Fibroblast of skin of left biceps (primary cell): ENCODE measurements around the gene TECPR1.
"Not testable (repeated sequence)": the region's sequence is repeated elsewhere in the genome, so short reads cannot be mapped to it uniquely, and the experiment has no call there.

ENCODE experiments used
- DNase-seq, 2 experiments: peaks; one replicate each; pipeline ENCODE4 v3.0.0-alpha.2; 2013; ENCODE audit warnings: low read depth in 2 of 2

TECPR1 gene

DNA sequence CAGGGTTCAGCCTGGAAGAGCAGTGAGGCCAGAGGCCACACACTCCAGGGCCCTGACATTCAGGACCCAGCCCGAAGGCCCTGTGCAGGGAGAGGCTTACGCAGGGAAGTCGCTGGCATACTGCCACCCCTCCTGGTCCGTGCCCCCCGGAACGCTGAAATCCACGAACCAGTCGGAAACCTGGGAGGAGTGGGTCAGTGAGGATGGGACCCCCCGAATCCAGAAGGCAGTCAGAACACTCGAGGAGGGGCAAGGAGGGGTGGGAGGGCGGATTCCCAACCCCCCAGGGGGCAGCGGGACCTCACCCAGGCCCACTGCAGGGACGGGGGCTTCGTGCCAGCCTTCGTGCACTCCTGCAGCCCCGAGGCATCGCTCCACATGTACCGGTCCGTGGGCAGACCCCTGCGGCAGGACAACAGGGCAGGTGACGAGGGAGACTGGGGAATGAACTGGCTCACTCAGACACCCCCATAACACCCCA, 27.3 kb downstream of the TECPR1 start:
- DNase-seq: no peak

DNA sequence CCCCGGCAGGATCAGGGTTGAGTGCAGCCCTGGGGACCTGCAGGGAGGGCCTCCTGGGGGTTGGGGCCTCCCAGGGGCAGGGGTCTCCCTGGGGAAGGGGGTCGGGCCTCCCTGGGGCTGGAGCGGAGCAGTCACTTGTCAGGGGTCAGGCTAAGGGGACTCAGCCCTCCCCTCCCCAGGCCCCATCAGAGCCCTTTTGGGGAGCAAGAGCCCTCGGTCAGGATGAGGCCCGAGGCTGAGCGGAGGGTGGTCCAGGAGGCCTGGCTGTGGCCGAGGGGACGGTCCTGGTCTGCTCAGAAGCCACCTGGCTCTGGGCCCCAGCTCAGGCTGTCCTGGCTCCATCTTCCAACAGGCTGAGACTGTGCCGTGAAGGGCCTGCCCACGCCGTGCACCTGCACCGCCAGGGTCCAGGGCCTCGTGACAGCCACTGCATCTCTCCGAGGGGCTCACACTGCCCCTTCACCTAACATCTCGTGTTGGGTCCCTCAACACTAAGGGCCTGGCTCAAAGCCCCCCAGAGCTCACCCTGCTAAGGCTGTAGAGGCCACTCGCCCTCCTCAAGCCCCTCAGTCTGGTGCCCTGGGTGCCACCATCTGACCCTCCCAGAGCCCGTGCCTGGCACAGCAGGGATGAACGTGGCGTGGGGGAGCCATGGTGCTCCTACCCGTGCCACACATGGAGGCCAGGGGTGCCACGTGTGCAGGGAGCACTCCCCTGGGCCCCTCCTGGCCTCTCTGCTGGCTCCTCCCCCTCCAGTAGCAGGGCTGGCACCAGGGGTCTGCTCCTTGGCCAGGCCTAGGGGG, 27.9 kb downstream of the TECPR1 start:
- no peak for DNase-seq

GRCh38 chr7:98223351-98223897, 28.6 kb downstream of the TECPR1 start:
- DNase-seq: no peak

DNA sequence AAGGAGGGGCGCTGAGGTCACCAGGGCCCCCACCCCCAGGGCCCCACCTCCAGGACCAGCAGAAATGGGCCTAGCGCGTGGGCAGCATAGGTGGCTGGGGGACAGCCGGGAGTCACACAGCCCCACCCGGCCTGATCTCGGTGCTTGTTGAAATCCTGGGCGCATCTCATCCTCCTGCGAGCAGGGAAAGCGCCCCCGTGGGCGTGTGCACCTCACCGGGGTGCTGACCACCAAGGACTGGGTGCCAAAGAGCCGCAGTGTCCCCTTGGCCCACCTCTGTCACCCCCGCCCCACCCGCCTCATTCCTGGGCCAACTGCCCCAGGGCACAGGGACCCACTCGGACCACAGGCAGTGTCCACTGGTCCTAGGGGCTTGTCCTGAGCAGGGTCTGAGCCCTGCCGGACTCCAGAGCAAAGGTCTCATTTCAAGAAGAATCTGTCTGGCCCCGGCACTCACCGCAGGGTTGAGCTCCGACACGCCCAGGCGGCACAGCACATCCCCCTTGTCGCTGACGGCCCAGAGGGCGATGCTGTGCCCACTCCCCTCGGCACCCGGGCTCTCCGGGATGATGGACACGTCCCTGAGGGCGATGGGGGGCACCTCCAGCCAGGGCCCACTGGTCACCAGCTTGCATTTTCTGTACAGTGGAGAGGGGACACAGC, 29.4 kb downstream of the TECPR1 start:
- DNase-seq: no peak

DNA sequence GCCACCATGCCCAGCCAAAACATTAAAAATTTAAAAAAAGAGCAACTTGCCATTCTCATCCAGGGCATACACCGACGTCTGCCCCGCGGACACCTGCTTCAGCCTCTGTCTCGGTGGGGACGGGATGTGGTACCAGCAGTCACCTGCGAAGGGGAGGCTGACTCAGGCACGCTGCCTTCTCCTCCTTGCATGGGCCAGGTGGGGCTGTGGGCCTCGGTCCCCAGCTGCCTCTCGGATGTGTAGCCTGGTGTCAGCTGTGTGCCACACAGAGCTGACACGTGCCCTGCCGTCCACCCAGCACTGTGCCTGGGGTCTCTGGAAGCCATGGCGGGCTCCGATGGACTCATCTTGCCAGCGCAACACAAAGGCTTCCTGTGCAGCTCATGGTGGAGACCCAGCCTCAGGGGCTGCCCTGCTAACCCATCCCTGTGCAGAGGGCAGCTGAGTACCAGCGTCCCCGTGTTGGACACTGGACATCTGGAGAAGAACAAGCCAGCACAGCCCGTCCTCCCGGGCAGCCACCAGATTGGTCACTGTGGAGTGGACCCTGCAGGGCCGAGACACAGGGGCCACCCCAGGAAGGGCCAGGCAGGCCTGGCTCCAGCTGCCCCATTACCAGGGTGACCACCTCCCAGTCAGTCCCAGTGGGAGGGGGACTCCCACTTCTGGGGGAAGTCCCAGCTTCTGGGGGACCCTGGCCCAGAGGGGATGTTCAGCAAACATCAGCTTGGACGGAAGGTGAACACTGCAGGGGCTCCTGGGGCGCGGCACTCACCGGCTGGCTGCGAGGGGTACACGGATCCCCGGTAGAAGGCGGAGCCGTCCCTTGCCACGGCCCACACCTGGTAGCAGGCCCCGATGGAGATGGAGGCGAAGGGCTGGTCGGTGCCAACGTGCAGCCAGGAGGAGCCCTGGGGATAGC, 30.2 kb downstream of the TECPR1 start:
- no peak for DNase-seq

DNA sequence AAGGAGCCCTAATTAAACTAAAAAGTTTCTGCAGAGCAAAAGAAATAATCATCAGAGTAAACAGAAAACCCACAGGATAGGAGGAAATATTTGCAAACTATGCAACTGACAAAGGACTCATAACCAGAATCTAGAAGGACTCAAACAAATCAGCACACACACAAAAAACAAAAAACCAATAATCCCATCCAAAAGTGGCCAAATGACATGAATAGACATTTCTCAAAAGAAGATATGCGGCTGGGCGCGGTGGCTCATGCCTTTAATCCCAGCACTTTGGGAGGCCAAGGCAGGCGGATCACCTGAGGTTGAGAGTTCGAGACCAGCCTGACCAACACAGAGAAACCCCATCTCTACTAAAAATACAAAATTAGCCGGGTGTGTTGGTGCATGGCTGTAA, 32.6 kb downstream of the TECPR1 start:
- DNase-seq: not testable (repeated sequence)

GRCh38 chr7:98217623-98218582, 34.1 kb downstream of the TECPR1 start:
- no peak for DNase-seq

DNA sequence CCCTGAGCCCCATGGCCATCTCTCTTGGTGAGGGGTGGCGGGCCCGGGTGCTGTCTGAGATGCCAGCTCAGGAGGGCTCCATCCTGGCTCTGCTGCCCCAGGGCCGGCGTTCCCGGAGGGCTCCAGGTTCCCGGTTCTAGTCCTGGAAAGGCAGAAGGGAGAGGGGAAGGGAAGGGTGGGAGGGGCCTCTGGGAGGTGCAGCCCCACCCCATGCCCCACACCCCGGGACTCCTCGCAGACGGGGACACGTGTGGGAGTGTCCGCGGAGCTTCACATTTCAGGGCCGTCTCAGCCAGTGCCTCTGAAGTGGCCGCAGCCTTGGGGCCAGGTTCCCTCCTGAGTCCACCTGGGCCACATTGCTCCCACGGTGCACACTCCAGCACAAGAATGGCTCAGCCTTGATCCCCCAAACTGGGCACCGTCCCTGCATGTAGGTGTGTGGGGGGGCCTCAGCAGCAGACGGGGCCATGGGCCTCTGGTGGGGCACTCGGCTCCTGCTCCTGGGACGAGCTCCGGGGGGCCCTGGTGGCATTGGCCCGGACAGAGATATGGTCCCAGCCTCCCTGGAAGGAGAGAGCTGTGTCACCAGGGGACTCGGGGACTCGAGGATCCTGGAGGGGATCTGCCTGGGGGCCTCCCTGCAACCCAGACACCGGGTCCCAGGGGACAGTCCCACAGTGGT, 35.0 kb downstream of the TECPR1 start:
- no peak for DNase-seq

DNA sequence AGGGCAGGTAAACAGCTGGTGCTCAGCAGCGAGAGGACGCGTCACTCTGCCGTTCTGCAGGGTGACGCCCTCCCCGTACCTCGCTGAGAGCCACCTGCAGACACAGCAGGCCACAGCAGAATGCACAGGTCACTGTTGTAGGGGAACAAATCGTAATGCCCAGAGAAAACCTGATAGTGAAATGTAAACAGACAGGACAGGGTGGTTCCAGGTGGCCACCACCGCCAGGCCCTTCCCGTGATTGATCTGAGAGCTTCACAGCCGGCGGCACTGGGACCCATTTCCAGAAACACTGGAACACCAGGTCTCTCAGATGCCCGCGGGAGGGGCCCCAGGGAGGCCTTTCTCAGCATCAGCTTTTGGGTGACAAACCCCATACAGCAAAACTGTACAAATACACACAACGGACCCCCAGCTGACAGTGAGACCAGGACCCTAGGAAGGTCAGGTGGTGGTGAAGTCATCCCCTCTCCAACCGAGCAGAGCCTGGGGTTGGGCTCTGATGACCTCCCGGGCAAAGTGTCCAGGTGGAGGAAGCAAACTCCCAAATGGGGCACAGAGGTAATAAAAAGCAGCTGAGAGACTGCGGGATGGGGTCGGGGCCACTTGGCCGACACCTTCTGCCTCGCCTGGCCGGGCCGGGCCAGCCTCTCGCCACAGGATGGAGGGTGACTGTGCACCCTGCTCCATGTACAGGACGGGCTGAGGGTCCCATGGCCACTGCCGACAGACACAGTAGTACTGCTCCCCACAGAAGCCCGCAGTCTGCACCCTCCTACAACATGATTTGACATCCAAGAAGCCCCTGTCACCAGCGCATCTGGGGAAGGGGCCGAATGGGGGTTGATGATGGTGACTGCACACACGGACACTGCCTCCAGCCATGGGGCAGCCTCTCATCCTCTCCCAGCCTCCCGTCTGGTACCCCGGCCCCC, 36.2 kb downstream of the TECPR1 start:
- no peak for DNase-seq

- no peak for DNase-seq
These were observed 37.2 kb downstream of the TECPR1 start for GRCh38 chr7:98214811-98215321.

DNA sequence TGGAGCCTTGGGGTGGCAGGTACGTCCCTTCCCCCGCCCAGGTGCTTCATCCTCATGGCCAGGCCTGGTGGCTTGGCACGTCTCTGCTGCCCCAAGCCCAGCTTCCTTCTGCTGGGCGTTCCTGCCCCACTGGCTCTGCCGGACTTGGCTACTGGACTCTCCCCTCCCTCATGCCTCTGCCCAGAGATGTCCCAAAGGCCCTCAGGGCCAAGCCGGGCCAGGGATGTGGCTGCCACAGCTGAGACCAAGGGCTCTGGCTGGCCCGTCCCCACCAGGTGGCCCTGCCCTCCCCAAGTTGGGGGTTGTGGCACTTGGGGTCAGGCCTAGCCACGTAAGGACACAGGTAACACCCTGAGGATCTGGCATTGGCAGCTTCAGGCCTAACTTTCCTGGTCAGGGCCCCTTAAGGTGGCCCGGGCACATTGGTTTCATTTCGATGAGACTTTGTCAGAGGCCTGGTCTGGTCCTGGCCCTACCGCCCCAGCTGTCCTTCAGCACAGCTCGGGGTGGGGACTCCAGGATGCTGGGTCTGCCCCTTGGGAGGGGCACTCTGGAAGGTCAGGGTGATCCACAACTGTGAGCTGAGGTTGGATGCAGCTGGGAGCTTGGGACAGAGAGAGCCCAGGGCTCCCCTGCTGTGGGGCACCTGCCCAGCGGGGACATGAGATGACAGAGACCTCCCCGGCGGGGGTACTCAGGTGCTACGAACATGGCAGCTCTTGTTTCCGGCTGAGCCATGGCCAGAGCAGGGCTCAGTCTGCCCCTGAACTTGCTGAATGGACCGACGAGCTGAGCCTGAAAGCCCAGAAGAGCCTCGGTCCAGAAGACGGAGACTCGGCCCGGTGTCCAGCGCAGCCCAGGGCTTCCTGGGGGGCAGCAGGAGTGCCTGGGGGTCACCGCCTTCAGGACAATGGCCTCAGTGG, 37.9 kb downstream of the TECPR1 start:
- no peak for DNase-seq

DNA sequence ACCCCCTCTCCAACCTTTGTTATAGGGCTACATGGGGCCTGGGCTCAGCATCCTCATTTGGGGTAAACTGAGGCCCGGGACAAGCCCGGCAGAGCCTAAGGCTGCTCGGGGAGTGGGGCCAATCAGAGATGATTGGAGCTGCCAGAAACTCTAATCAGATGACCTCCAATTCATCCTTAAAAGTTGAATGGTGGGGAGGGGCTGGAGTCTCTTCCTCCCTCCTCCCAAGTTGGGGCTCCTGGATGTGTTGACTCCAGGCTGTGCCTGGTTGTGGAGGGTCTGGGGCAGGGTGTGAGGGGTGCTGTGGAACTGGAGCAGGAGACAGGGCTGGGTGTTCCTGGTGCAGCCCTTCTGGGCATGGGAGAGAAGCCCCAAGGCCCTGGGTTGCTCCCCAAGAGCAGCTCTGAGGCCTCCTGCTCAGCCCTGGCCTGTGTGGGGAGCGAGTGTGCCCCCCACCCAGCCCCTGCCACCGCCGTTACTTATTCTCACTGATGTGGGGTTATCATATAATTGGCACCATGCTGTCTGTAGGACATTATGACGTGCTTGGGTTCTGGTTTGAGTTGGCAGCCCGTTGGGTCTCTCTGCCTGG, 38.6 kb downstream of the TECPR1 start:
- DNase-seq: no peak

DNA sequence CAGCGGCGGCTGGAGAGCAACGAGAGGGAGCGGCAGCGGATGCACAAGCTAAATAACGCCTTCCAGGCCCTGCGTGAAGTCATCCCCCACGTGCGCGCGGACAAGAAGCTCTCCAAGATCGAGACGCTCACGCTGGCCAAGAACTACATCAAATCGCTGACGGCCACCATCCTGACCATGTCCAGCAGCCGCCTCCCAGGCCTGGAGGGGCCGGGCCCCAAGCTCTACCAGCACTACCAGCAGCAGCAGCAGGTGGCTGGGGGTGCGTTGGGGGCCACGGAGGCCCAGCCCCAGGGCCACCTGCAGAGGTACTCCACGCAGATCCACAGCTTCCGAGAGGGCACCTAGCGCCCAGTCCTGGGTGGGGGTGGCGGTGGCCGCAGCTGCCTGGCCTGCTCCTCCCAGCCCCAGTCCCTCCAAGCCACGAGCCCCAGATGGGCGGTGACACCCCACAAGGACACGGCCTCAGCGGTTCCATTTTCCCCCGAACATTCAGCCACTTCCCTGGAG, 39.4 kb downstream of the TECPR1 start:
- no peak for DNase-seq

DNA sequence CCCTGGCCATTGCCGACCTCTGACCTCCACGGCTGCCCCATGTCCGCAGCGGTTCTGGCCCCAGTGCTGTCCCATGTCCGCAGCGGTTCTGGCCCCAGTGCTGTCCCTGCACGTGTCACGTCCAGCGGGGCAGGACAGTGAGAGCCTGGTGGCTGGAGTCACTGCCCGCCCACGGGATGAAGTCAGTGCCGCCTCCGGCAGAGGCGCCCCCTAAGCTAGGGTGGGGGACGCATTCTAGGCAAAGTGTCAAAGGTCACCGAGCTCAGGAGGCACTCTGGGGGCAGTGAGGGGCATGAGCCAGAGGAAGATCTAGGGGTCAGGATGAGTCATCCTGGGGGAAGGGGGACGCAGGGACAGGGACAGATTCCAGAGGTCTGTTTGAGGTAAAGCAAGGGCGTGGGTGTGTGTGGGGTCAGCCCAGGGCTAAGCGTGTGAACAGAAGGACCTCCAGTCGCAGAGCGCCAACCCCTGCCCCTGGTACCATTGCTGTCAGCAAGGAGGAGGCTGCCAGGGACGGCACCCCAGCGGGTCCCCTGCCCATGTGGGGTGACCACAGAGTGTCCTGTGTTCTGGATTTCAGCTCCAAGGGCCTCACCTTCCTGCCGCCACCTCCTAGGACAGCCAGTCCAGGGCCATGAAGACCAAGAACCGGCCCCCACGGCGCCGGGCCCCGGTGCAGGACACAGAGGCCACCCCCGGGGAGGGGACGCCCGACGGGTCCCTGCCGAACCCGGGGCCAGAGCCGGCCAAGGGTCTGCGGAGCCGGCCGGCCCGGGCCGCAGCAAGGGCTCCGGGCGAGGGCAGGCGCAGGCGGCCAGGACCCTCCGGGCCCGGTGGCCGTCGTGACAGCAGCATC, 40.1 kb downstream of the TECPR1 start:
- no peak for DNase-seq

DNA sequence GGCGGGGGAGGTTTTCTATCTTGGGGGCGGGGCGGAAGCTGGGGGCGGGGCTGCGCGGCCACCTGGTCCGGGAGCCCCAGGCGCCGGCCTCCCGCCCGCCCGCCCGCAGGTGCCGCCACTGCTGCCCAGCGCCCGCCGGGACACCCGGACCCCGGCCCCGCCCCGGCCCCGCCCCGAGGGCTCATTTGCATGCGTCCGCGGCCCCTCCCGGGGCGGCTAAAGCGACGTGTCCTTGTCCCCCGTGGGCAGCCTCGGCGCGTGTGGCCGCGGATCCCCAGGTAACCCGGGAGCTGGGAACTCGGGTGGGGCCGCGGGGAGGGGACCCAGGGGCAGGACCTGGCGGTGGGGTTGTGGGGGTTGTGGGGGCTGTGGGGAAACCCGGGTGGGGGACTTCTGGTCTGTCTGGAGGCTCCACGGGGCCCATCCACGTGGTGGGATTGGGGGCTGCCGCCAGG, 40.8 kb downstream of the TECPR1 start, which contains the start of gene BHLHA15:
TSS of gene BHLHA15 (plus strand) at position 219 of the 455 bp plus-strand sequence. CDS start 871 bp downstream, outside the sequence.
- no peak for DNase-seq
